SHP77 (cell line): ENCODE data around the gene RBM18.

Experiments used
- DNase-seq, 2 experiments: peaks; one replicate each; lab custom pipeline; 2025; lab: John Stamatoyannopoulos, UW

Gene RBM18

DNA sequence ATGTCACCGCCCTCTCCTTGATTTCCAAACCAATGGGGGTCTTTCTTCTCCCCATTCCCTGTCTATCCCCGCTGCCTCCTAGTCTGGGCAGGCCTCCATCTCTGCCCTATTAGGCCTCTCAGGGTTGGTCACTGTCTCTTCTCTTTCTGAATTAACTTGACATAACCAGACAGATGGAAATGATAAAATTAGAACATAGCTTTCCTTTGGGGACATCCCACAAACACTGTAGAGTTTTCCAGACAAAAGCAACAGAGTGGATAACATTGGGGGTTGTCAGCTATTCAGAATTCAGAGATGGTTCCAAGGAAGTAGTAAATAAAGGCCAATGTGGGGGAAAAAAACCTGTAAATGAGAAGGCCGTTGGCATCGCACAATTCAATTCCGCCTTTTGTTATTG is 60.6 kb downstream of the RBM18 start:
- DNase-seq: no peak

DNA sequence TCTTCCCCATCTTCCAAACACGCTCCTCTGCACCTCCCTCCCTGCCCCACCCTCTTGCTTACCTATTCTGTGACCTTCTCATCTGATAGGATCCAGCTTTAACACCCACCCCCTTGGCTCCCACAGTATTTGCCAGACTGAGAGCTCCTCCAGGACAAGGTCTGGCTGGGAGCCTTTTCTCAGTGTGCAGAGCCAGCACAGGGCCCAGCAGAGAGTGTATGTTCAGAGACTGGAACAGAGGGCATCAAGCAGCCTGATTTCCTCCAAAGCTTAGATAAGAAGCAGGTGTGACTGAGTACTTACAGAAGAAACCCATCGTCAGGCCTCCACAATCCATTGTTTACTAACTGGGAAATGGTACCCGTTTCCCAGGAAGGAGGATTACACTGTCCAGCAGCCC is 62.5 kb downstream of the RBM18 start:
- DNase-seq: no peak

DNA sequence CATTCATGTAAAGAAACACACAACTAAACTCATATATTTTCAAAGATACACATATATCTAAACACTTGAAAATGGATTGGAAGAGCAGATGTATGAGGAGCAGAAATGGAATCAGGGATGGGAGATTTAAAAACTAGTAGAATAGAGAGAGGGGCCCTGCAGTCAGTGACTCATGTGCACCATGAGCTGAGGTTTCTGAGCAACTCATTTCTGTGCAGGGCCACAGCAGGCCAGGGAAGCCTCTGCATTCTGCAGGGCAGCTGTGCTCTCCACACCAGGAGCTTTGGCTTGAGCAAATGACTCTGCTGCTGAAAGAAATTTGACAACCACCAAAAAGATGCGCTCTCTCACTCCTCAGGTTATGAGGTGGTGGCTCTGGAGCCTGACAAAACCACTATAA is 63.0 kb downstream of the RBM18 start:
- no peak for DNase-seq

DNA sequence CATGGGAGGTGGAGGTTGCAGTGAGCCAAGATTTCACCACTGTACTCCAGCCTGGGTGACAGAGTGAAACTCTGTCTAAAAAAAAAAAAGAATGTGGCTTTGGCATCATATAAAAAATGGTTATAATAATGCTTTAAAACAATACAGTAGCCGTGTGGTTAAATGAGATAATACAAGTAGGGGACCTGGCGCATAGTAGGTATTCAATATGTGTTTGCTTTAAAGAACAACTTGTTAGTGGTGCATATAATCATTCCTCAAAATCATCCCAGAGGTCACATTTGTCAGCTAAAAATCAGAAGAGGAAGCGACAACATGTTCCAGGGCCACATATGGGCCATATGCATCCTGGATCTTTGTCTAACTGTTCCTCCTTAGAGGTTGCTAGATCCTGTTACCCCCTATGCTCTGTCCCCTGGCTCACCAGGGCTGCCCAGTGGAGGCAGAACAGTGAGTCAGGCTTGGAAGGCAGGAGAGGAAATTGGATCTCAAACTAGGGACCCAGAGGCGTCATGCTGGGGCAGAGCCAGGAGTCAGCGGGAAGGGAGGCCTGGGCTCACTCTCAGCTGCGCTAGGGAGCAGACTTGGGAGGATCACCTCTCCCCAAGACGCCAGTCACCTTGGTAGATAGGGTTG is 63.6 kb downstream of the RBM18 start:
- no peak for DNase-seq

DNA sequence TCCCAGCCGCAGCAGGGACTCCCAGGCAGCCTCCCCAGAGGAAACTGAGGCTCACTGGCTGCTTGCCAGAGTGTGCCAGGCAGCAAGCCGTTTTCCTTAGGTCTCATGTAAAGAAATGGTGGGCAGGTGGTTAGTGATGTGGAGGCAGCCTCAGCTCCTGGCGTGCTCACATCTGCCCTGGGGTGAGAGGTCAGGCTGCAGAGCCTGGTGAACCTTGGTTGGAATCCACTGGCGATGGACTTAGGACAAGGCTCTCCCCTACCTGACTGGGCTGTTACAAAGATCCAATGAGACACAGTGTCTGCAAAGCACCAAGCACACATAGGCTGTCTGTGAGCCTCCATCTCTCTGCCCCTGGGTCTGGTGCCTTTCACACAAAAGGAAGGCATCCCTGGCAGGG is 66.8 kb downstream of the RBM18 start:
- DNase-seq: no peak

DNA sequence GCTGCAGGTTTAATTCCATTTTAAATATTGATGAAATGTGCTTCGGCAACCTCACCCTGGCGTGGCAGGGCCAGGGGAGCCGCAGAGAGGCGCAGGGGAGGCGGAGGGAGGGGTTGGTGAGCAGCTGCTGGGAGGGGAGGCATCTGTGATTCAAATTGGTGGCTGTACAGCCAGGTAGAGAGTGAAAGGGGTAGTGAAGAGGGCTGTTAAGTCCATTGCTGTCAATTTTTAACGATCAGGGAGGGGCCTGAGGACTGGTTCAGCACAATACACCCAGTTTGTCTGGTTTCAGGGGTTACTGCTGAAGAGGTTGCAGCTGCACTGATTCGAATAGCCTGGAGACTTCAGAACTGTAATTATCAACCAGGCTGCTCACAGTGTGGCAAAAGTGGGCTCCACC is 67.2 kb downstream of the RBM18 start:
- DNase-seq: peak; percentile 46 to 50

DNA sequence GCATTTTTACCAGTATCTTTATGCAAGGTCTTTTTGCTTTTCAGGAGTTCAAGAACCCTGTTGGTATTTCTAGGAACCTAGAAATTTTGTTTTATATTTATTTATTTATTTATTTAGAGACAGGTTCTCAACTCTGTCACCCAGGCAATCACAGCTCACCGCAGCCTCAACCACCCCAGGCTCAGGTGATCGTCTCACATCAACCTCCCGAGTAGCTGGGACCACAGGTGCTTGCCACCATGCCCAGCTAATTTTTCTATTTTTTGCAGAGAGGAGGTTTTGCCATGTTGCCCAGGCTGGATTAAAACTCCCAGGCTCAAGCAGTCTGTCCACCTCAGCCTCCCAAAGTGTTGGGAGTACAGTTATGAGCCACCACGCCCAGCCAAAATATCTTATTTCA is 68.8 kb downstream of the RBM18 start:
- DNase-seq: no peak

DNA sequence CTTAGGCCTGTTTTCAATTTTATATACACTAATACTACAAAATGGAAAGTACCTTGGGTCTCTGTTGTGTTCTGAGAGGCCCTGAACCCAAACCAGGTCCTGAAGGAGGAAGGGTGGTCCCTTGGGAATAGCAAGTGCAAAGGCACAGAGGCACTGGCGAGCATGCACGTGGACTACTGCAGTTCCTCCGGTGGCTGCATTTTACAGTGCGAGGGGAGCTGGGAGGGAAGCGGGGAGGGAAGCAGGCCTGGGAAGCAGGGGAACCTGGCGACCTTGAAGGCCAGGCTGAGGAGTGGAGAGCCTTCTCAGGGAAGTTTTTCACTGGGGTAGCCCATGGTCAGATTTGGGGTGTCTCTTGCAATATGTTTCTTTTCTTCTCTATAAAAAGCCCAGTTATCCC is 71.0 kb downstream of the RBM18 start:
- DNase-seq: no peak

DNA sequence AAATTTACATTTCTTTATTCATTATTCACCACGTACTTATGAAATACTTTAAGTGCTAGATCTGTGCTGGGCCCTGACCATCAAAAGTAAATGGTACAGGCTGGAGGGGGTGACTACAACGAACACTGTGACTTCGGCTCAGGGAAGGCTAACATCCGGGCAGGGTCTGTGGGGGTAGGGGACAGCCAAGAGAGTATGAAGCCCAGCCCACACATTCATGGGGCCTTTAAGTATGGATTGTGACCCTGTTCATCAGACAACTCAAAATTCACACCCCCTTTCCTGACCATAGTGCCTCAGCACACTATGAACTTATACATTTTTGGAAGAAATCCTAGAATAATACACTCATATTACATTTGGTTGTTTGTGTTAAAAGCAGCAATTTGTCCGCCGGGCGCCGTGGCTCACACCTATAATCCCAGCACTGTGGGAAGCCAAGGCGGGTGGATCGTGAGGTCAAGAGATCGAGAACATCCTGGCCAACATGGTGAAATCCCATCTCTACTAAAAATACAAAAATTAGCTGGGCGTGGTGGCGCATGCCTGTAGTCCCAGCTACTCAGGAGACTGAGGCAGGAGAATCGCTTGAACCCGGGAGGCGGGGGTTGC is 71.6 kb downstream of the RBM18 start:
- DNase-seq: no peak

DNA sequence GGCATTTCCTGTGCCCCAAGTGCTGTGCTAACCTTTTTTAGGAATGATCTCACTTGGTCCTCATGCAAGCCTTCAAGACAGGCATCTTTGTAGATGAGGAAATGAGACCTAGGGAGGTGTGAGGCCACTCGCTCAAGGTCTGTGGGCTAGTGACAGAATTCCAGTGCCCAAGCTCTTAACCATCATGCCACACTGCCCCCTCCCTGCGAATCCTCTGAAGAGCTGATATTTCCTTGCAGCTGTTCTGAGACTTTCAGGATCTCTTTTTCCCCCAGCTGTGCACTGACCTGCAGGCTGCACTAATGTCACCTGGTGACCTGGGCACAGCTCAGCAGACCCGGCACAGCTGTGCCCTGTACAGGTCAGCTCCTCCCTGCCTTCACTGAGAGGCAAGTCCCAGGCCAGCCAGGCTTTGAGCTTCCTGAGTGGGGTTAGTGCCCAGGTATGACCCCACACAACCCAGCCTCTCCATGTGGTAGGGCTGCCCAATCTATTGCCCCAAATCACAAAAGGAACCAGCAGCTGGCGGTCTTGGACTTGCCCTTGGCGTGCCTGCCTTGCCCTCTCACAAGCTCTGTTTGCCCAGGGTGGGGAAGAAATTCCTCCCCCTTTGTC is 72.3 kb downstream of the RBM18 start:
- DNase-seq: no peak

DNA sequence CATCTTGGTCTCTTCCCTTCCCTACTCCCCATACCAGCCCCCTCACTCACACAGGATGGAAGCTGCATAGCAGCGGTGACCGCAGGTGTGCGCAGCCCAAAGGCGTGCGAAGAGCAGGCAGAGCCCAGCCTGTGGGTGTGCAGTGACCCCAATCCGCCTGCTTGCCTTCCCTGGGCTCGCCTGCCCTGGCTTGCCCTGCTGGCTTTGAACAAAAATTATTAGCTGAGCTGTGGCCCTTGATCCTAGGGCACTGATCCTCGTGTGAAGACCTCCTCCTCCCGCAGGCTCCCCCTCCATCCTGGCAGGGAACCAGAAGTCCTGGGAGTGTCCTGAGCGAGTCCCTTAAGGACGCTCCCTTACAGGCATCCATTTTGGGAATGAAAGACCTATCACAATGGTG is 73.1 kb downstream of the RBM18 start:
- no peak for DNase-seq

DNA sequence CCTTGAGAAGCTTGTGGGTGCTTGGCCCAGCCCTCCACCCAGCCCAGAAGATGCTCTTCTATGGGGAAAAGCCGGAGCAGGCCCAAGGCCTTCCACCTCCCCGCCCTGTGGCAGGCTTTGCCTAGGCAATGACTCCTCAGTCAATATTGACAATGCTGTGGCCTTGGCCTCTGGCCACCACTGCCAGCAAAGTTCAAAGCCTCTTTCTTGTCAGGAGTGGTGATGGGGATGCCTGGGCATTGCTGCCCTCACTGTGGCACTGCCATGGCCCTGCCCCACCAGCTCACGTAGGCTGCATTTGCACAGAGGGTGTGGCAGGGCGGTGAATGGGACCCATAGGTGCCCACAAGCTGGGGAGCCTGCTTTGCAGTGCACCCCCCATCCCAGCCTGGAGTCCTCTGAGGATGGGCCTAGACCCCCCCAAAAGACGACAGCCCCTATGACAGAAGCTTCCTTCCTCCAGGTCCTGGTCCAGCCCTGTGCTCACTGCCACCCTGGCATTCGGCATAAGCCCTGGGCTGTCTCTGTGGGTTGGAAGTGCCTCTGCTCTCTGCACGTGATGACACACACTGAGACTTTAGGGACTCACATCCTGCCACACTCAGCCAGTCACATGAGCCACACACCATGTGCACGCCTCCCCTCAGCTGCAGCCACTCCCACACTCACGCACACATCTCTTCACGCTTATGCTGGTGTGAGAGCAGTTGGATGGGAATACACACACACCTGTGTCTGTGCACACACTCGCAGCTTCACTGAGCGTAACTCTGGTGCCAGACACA is 73.9 kb downstream of the RBM18 start:
- peak; percentile 50 to 53 for DNase-seq

DNA sequence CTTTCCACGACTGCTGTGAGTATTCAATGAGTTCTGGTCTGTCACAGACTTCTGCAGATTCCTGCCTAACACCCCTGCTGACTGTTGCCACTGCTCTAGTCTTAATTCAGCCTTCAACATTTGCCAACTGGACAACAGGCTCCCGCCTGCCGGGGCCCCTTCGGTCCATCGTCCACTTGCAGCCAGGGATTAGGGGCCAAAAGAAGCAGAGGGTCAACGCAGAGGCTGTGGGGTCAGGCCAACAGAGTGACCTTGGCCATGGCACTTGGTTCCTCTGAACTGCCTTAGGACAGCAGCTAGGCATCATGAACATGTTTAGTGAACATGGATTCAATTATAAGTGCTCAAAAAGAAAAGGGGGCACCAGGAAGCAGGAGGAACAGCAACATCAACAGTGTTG is 76.3 kb downstream of the RBM18 start:
- DNase-seq: no peak
